Right atrium auricular region (tissue), 2 donors: ENCODE measurements around the gene EPPIN. TPM values are rescaled to one million over a fixed set of nuclear protein-coding genes. Genes with fewer than 3 reads are reported as not detected.

Source experiments
- DNase-seq: peaks from one replicate; pipeline ENCODE4 v3.0.0-alpha.2; 2019; ENCODE audit warnings: low spot score
- H3K27ac ChIP-seq, 2 donors: fragments of 200-600 bp; sonication (generic); 1 replicate in 1 of 2; 2 replicates in 1 of 2; pipeline ENCODE4 v1.5.1; 2016 to 2019
- H3K27me3 ChIP-seq, 2 donors: fragments of 200-600 bp; sonication (generic); one replicate each; pipeline versions ENCODE4 v1.5.1 to v1.6.0; 2017 to 2019
- H3K36me3 ChIP-seq: fragments of 200-600 bp; sonication (generic); one replicate; pipeline ENCODE4 v1.5.1; 2016
- H3K4me1 ChIP-seq, 2 donors: fragments of 200-600 bp; sonication (generic); one replicate each; pipeline versions ENCODE4 v1.5.1 to v1.6.0; 2017 to 2019
- H3K4me3 ChIP-seq, 2 donors: fragments of 200-600 bp; sonication (generic); 1 replicate in 1 of 2; 2 replicates in 1 of 2; pipeline ENCODE4 v1.5.1; 2017 to 2019; ENCODE audit warnings: mild to moderate bottlenecking in 1 of 2, moderate library complexity in 1 of 2
- H3K9me3 ChIP-seq, 2 donors: fragments of 200-600 bp; sonication (generic); one replicate each; pipeline ENCODE4 v1.5.1; 2019
- CTCF ChIP-seq, 2 donors: fragments of 200-600 bp; sonication (generic); IDR thresholded peaks; one replicate each; pipeline ENCODE4 v1.5.1; 2019; ENCODE audit warnings: antibody characterized with exemption in 2 of 2
- total RNA-seq, 2 donors: library from RNA; depleted of rRNA; stranded (reverse); fragments of >200 nt; gene quantifications; one replicate each; pipeline ENCODE4 v1.1.0, GENCODE V29; 2016

The EPPIN gene
- total RNA-seq, 2 donors from 2014 or later: not detected

- Histone ChIP-seq H3K4me3 (no peak overlapping the region), H3K36me3 (no peaks in the 10 kb centered on the region), H3K4me1 (no peaks in the 10 kb centered on the region), H3K9me3 (no peaks in the 10 kb centered on the region), H3K27ac (no peak overlapping the region), H3K27me3 (no peaks in the 10 kb centered on the region)
- DNase-seq: no peak
- no peak for TF ChIP-seq CTCF (IDR thresholded peaks at IDR 0.05)
Measured at GRCh38 chr20:45507011-45507820, 40.0 kb downstream of the EPPIN start.

GRCh38 chr20:45506398-45506797 lies 40.8 kb downstream of the EPPIN start:
- H3K9me3 ChIP-seq: no peaks in the 10 kb centered on the region
- DNase-seq: no peak
- H3K4me3 ChIP-seq: no peak overlapping the region
- no peaks in the 10 kb centered on the region for H3K36me3 ChIP-seq
- no peak overlapping the region for H3K27ac ChIP-seq
- TF ChIP-seq CTCF (IDR thresholded peaks at IDR 0.05): no peak
- H3K4me1 ChIP-seq: no peaks in the 10 kb centered on the region
- H3K27me3 ChIP-seq: no peaks in the 10 kb centered on the region

- H3K27me3 ChIP-seq: no peaks in the 10 kb centered on the region
- H3K4me1 ChIP-seq: no peaks in the 10 kb centered on the region
- TF ChIP-seq CTCF (IDR thresholded peaks at IDR 0.05): no peak
- DNase-seq: no peak
- no peaks in the 10 kb centered on the region for H3K9me3 ChIP-seq
- no peak overlapping the region for H3K27ac ChIP-seq
- no peaks in the 10 kb centered on the region for H3K36me3 ChIP-seq
- no peak overlapping the region for H3K4me3 ChIP-seq
Measured at GRCh38 chr20:45503403-45503802, 43.8 kb downstream of the EPPIN start.

GRCh38 chr20:45502561-45502960 lies 44.6 kb downstream of the EPPIN start:
- Histone ChIP-seq H3K27me3 (no peaks in the 10 kb centered on the region), H3K4me1 (no peaks in the 10 kb centered on the region), H3K4me3 (no peak overlapping the region), H3K27ac (no peak overlapping the region), H3K9me3 (no peaks in the 10 kb centered on the region), H3K36me3 (no peaks in the 10 kb centered on the region)
- DNase-seq: no peak
- TF ChIP-seq CTCF (IDR thresholded peaks at IDR 0.05): no peak

GRCh38 chr20:45501600-45501999 lies 45.6 kb downstream of the EPPIN start:
- Histone ChIP-seq H3K36me3 (no peaks in the 10 kb centered on the region), H3K9me3 (no peaks in the 10 kb centered on the region), H3K27ac (no peak overlapping the region), H3K27me3 (no peaks in the 10 kb centered on the region), H3K4me1 (no peaks in the 10 kb centered on the region), H3K4me3 (no peak overlapping the region)
- TF ChIP-seq CTCF (IDR thresholded peaks at IDR 0.05): no peak
- DNase-seq: no peak

GRCh38 chr20:45500022-45500421 lies 47.2 kb downstream of the EPPIN start:
- H3K4me3 ChIP-seq: no peak overlapping the region
- no peak overlapping the region for H3K27ac ChIP-seq
- no peaks in the 10 kb centered on the region for H3K27me3 ChIP-seq
- no peaks in the 10 kb centered on the region for H3K36me3 ChIP-seq
- no peak for TF ChIP-seq CTCF (IDR thresholded peaks at IDR 0.05)
- H3K4me1 ChIP-seq: no peaks in the 10 kb centered on the region
- no peaks in the 10 kb centered on the region for H3K9me3 ChIP-seq
- DNase-seq: no peak
